DOHH2 (cell line): Measurements from ENCODE around the gene HDAC8.
"Not testable (repeated sequence)": the region's sequence is repeated elsewhere in the genome, so short reads cannot be mapped to it uniquely, and the experiment has no call there.

Experiments used
- H3F3A ChIP-seq: fragments of 200-600 bp; sonication (generic), shearing (Covaris generic); 2 replicates; pipeline ENCODE4 v1.6.0; 2016; ENCODE audit warnings: antibody characterized with exemption, mild to moderate bottlenecking; ENCODE audit not compliant: control insufficient read depth, insufficient read depth
- H3K27ac ChIP-seq: fragments of 200-600 bp; sonication (generic); 2 replicates; pipeline ENCODE4 v1.5.1; 2014; ENCODE audit warnings: low read depth, mild to moderate bottlenecking, low read length, moderate library complexity
- H3K27me3 ChIP-seq: fragments of 200-600 bp; sonication (generic); 2 replicates; pipeline ENCODE4 v1.6.1; 2014; ENCODE audit warnings: mild to moderate bottlenecking, low read length, mixed read lengths; ENCODE audit not compliant: control insufficient read depth
- H3K36me3 ChIP-seq: fragments of 200-600 bp; sonication (generic); 2 replicates; pipeline ENCODE4 v1.6.1; 2014; ENCODE audit warnings: mild to moderate bottlenecking, low read length, moderate library complexity, mixed read lengths; ENCODE audit not compliant: control insufficient read depth
- H3K4me1 ChIP-seq: fragments of 200-600 bp; sonication (generic); 2 replicates; pipeline ENCODE4 v1.6.1; 2014; ENCODE audit warnings: mild to moderate bottlenecking, low read length, mixed read lengths; ENCODE audit not compliant: control insufficient read depth
- H3K4me2 ChIP-seq: fragments of 200-600 bp; sonication (generic); 2 replicates; pipeline ENCODE4 v1.6.0; 2014; ENCODE audit warnings: mild to moderate bottlenecking, low read length, moderate library complexity
- H3K4me3 ChIP-seq: fragments of 200-600 bp; sonication (generic); 2 replicates; pipeline ENCODE4 v1.5.1; 2014; ENCODE audit warnings: mild to moderate bottlenecking, low read length, mixed read lengths
- H3K79me2 ChIP-seq: fragments of 200-600 bp; sonication (generic); 2 replicates; pipeline ENCODE4 v1.6.1; 2014; ENCODE audit warnings: mild to moderate bottlenecking, low read length, mixed read lengths; ENCODE audit not compliant: control insufficient read depth
- H3K9me2 ChIP-seq: fragments of 200-600 bp; sonication (generic); replicated peaks from 2 replicates; pipeline ENCODE4 v1.6.1; 2014; ENCODE audit warnings: mild to moderate bottlenecking, low read length, mixed read lengths; ENCODE audit not compliant: control insufficient read depth
- H3K9me3 ChIP-seq: fragments of 200-600 bp; sonication (generic); 2 replicates; pipeline ENCODE4 v1.6.1; 2014; ENCODE audit warnings: antibody characterized with exemption, low read length, mixed read lengths; ENCODE audit not compliant: control insufficient read depth, insufficient read depth
- H4K20me1 ChIP-seq: fragments of 200-600 bp; sonication (generic); 2 replicates; pipeline ENCODE4 v1.6.0; 2014; ENCODE audit warnings: low read depth, mild to moderate bottlenecking, antibody characterized with exemption, low read length, moderate library complexity; ENCODE audit not compliant: control insufficient read depth, insufficient read depth
- EZH2phosphoT487 ChIP-seq: fragments of 200-600 bp; sonication (generic); IDR thresholded peaks from 2 replicates; pipeline ENCODE4 v1.6.1; 2017; ENCODE audit warnings: borderline replicate concordance, mild to moderate bottlenecking, antibody characterized with exemption, low read length, moderate library complexity, mixed read lengths
- TF ChIP-seq, protein P1 (sequence below): fragments of 200-600 bp; sonication (generic); IDR thresholded peaks from one replicate; pipeline ENCODE4 v1.5.1; 2014; ENCODE audit warnings: antibody characterized with exemption, mild to moderate bottlenecking, low read depth, low read length; ENCODE audit not compliant: poor library complexity, severe bottlenecking

Gene HDAC8

DNA sequence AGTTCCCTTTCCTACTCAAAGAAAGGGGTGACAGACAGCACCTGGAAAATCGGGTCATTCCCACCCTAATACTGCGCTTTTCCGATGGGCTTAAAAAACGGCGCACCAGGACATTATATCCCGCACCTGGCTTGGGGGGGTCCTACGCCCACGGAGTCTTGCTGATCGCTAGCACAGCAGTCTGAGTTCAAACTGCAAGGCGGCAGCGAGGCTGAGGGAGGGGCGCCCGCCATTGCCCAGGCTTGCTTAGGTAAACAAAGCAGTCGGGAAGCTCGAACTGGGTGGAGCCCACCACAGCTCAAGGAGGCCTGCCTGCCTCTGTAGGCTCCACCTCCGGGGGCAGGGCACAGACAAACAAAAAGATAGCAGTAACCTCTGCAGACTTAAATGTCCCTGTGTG, 131.9 kb downstream of the HDAC8 start:
- H3K79me2 ChIP-seq, H3K27ac ChIP-seq, H3K9me2 ChIP-seq, H3K36me3 ChIP-seq, H3K4me3 ChIP-seq, H3F3A ChIP-seq, H3K4me1 ChIP-seq, H3K27me3 ChIP-seq, H3K4me2 ChIP-seq, H4K20me1 ChIP-seq, H3K9me3 ChIP-seq: not testable (repeated sequence)

DNA sequence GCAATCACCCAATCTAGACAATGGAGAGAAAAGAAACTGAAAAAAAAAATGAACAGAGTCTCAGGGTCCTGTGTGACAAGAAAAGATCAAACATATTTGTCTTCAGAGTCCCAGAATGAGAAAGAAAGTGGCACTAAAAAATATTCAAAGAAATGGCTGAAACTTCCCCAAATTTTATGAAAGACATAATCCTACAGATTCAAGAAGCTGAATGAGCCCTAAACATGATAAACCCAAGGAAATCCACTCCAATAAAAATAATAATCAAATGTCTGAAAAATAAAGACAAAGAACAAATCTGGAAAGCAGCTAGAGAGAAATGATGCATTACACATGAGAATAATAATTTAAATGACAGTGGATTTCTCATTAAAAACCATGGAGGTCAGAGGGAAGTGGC, 136.6 kb downstream of the HDAC8 start:
- no peaks in the 10 kb centered on the region for H3K36me3 ChIP-seq
- TF ChIP-seq, protein P1, sequence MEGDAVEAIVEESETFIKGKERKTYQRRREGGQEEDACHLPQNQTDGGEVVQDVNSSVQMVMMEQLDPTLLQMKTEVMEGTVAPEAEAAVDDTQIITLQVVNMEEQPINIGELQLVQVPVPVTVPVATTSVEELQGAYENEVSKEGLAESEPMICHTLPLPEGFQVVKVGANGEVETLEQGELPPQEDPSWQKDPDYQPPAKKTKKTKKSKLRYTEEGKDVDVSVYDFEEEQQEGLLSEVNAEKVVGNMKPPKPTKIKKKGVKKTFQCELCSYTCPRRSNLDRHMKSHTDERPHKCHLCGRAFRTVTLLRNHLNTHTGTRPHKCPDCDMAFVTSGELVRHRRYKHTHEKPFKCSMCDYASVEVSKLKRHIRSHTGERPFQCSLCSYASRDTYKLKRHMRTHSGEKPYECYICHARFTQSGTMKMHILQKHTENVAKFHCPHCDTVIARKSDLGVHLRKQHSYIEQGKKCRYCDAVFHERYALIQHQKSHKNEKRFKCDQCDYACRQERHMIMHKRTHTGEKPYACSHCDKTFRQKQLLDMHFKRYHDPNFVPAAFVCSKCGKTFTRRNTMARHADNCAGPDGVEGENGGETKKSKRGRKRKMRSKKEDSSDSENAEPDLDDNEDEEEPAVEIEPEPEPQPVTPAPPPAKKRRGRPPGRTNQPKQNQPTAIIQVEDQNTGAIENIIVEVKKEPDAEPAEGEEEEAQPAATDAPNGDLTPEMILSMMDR = no peak
- TF ChIP-seq EZH2phosphoT487 = no peak
- H3K27ac ChIP-seq = no peak overlapping the region
- no peaks in the 10 kb centered on the region for H3K9me2 ChIP-seq
- no peaks in the 10 kb centered on the region for H3K27me3 ChIP-seq
- H3K79me2 ChIP-seq = no peaks in the 10 kb centered on the region
- no peak overlapping the region for H3K4me2 ChIP-seq
- no peaks in the 10 kb centered on the region for H3F3A ChIP-seq
- no peak overlapping the region for H3K4me3 ChIP-seq
- no peaks in the 10 kb centered on the region for H3K4me1 ChIP-seq
- H4K20me1 ChIP-seq = no peaks in the 10 kb centered on the region
- H3K9me3 ChIP-seq = no peaks in the 10 kb centered on the region

DNA sequence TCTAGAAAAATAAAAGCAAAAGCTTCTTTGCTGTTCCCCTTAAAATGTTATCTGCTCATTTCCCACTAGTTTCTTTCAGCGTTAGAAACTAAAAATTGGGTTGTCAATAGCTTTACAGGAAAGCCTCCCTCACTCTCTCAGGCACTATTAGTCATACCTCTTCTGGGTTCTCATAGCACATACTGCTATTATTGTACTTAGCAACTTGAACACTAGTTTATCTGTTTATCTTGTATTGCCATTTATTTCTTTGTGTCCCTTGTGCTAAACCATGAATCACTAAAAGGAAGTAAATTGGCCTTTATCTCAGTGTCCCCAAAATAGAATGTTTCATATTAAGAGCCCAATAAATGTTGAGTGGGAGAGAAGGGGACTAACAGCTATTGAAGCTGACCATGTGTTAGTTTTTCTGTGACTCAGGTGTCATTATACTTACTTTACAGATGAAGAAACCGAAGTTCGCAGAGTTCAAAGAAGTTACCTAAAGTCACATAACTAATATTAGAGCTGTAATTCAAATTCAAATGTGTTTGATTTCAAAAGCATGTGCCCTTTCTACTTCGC, 142.2 kb downstream of the HDAC8 start:
- TF ChIP-seq, protein P1 = no peak
- no peak for TF ChIP-seq EZH2phosphoT487
- no peak overlapping the region for H3K27ac ChIP-seq
- no peaks in the 10 kb centered on the region for H3K9me3 ChIP-seq
- H3K4me2 ChIP-seq = no peak overlapping the region
- H3K9me2 ChIP-seq = no peaks in the 10 kb centered on the region
- H3K4me1 ChIP-seq = no peaks in the 10 kb centered on the region
- no peaks in the 10 kb centered on the region for H4K20me1 ChIP-seq
- H3K36me3 ChIP-seq = no peaks in the 10 kb centered on the region
- no peaks in the 10 kb centered on the region for H3K79me2 ChIP-seq
- H3K27me3 ChIP-seq = no peaks in the 10 kb centered on the region
- H3F3A ChIP-seq = no peaks in the 10 kb centered on the region
- H3K4me3 ChIP-seq = no peak overlapping the region

DNA sequence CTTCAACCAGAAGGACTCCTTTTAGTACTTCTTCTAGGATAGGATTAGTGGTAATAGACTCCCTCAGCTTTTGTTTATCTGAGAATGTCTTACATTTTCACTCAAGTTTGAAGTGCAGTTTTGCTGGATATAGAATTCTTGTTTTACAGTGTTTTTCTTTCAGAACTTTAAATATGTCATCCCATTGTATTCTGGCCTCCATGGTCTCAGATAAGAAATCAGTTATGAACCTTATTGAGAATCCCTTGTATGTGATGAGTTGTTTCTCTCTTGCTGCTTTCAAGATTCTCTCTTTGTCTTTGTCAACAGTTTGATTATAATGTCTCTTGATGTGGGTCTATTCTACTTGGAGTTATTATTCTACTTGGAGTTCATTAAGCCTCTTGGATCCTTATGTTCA, 150.8 kb downstream of the HDAC8 start:
- Histone ChIP-seq H3K4me1 (no peaks in the 10 kb centered on the region), H3K4me2 (no peak overlapping the region), H3K9me3 (no peaks in the 10 kb centered on the region), H3K79me2 (no peaks in the 10 kb centered on the region), H3K9me2 (no peaks in the 10 kb centered on the region), H3F3A (no peaks in the 10 kb centered on the region), H3K27me3 (no peaks in the 10 kb centered on the region), H3K4me3 (no peak overlapping the region), H4K20me1 (no peaks in the 10 kb centered on the region), H3K36me3 (no peaks in the 10 kb centered on the region), H3K27ac (no peak overlapping the region)
- TF ChIP-seq EZH2phosphoT487 = no peak
- TF ChIP-seq, protein P1 = no peak
